ENCODE results near the gene MARK1. TPM values are rescaled to one million over a fixed set of nuclear protein-coding genes. Genes with fewer than 3 reads are reported as not detected.

The MARK1 gene
- total and polyA plus RNA-seq, 2 of the 13 experiments (the other 11 are each of a cell fraction or from before 2014, with no cell fraction given) = not detected

DNA sequence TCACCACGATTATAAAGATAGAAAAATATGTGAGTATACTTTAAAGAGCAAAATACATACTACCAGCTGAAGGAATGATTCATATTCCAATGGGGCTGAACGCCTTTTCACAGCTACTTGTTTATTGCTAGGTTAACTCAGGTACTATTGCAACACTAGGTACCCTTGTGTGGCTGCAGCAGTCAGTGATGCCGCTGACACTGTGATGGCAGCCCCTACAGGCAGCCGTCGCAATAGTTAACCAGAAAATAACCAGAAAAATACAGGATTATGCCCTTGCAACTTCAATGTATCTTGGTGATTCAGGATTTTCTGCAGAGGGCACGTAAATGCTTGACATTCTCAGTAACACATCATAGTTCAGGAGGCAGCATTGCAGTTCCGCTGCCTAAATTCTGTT is 1.6 kb upstream of the MARK1 start:
- POLR2A ChIA-PET = no interaction called here
- Histone ChIP-seq H2AFZ (ENCODE audit: low read length) (no peak overlapping the region), H4K20me1 (ENCODE audit: insufficient read depth, low read length) (no peaks in the 10 kb centered on the region), H3K79me2 (ENCODE audit: insufficient read depth, low read length) (no peaks in the 10 kb centered on the region), H3K27me3 (ENCODE audit: control insufficient read depth in 1 of 2, insufficient read depth in 2 of 2, low read length in 2 of 2) (peaks cover 5 to 39% of the 10 kb centered on the region in 2 experiments; a peak in 4 of 5 replicates), H3K9ac (ENCODE audit: insufficient read depth, low read depth, low read length) (no peak overlapping the region), H3K4me3 (replicated peaks in 1 of 3; ENCODE audit: insufficient read depth in 1 of 3, low read depth in 2 of 3, low read length in 3 of 3) (no peak overlapping the region), H3K27ac (ENCODE audit: extremely low read length, insufficient read depth, low read length) (no peak overlapping the region), H3K36me3 (replicated peaks in 1 of 2; ENCODE audit: control insufficient read depth in 1 of 2, insufficient read depth in 2 of 2, low read length in 2 of 2) (no peaks in the 10 kb centered on the region), H3K4me1 (ENCODE audit: insufficient read depth, low read length) (peaks cover 7% of the 10 kb centered on the region), H3K4me2 (ENCODE audit: low read depth, low read length) (no peak overlapping the region), H3K9me3 (ENCODE audit: low read length) (no peaks in the 10 kb centered on the region)
- ATAC-seq (peak; percentile 68), FAIRE-seq (no peak), DNase-seq (ENCODE audit: low spot score) (peak; percentile 10)
- peak; percentile 36; the same call in 1 of the 2 replicates for TF ChIP-seq CEBPG (CRISPR knock-in tag; IDR thresholded peaks at IDR 0.05)
- no peak for TF ChIP-seq ZNF33A (CRISPR knock-in tag; IDR thresholded peaks at IDR 0.05; ENCODE audit: borderline replicate concordance)
- peak; percentile 59; the same call in 1 of the 2 replicates for TF ChIP-seq CEBPB (IDR thresholded peaks at IDR 0.05; ENCODE audit: borderline replicate concordance, low read depth, low read length)
- TF ChIP-seq ZNF143 (CRISPR knock-in tag; IDR thresholded peaks at IDR 0.05) = no peak
- TF ChIP-seq NAIF1 (CRISPR knock-in tag; IDR thresholded peaks at IDR 0.05; ENCODE audit: borderline replicate concordance) = no peak
- TF ChIP-seq ZNF274 (CRISPR knock-in tag; IDR thresholded peaks at IDR 0.05) = no peak
- no peak for TF ChIP-seq YEATS4 (CRISPR knock-in tag; IDR thresholded peaks at IDR 0.05; ENCODE audit: borderline replicate concordance)
- TF ChIP-seq SIN3B (IDR thresholded peaks at IDR 0.05; ENCODE audit: low read length) = no peak
- WGBS (ENCODE audit: low lambda C conversion rate) = 25% methylated on average over 6 of the region's 7 CpGs
- CTCF ChIA-PET (ENCODE audit: low intra/inter-chr PET ratio, low total read pairs) = no interaction called here
- in situ Hi-C loops (cut with HindIII; ENCODE audit: extremely low pct_ligation_motif_present, low pct_unique_long_range_greater_than_20kb) (loop anchor here (25.0 kb wide), 1 partner anchor 261 kb away; the partner anchor contains the start of gene MTARC1), intact Hi-C loops (cut with micrococcal nuclease; ENCODE audit: unreplicated experiment) (loop anchor here (5.0 kb wide), 1 partner anchor 309 kb away; no protein-coding TSS in a partner anchor)
- no TSS peak for BruUV-seq (replicated peaks)

DNA sequence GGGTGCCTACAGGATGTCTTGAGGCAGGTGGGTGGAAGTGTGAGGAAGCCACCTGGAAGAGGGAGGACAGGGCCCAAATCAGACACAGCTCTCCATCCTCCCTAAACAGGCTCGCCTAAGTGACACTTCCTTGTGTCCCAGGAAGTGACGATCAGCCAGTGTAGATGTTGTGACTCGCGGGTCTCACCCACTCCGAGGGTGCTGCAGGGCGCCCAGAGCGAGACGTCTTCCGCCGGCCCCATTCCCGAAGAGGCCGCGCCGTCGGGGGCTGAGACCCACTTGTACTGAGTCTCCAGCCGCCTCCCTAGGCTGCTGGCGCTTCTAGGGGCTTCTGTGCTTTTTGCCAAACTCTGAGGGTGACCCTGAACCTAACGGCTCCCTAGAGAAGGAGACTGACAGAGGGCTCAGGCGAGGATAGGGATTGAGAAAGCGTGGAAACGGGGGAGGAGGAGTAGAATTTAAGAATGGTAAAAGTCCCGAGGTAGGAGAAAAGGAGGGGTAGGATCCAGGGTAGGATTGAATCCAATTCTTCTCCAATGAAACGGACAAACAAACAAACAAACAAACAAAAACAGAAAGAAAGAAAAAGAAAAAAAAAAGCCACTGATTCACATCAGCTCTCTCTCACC is 543 bp upstream of the MARK1 start:
- no peaks in the 10 kb centered on the region for H3K9me3 ChIP-seq (ENCODE audit: low read length)
- no peak overlapping the region for H3K27ac ChIP-seq (ENCODE audit: extremely low read length, insufficient read depth, low read length)
- peak overlapping the region in 1 of 3 experiments; percentile 69; a peak in 3 of 6 replicates for H3K4me3 ChIP-seq (replicated peaks in 1 of 3; ENCODE audit: insufficient read depth in 1 of 3, low read depth in 2 of 3, low read length in 3 of 3)
- in situ Hi-C loops (cut with HindIII; ENCODE audit: extremely low pct_ligation_motif_present, low pct_unique_long_range_greater_than_20kb) = loop anchor here (25.0 kb wide), 1 partner anchor 260 kb away; the partner anchor contains the start of gene MTARC1
- intact Hi-C loops (cut with micrococcal nuclease; ENCODE audit: unreplicated experiment) = loop anchor here (5.0 kb wide), 1 partner anchor 310 kb away; no protein-coding TSS in a partner anchor
- no peaks in the 10 kb centered on the region for H3K79me2 ChIP-seq (ENCODE audit: insufficient read depth, low read length)
- BruUV-seq (replicated peaks) = no TSS peak
- CTCF ChIA-PET (ENCODE audit: low intra/inter-chr PET ratio, low total read pairs) = no interaction called here
- no peak overlapping the region for H3K9ac ChIP-seq (ENCODE audit: insufficient read depth, low read depth, low read length)
- no peaks in the 10 kb centered on the region for H3K36me3 ChIP-seq (replicated peaks in 1 of 2; ENCODE audit: control insufficient read depth in 1 of 2, insufficient read depth in 2 of 2, low read length in 2 of 2)
- H3K27me3 ChIP-seq (ENCODE audit: control insufficient read depth in 1 of 2, insufficient read depth in 2 of 2, low read length in 2 of 2) = peaks cover 5 to 39% of the 10 kb centered on the region in 2 experiments; a peak in 4 of 5 replicates
- H4K20me1 ChIP-seq (ENCODE audit: insufficient read depth, low read length) = no peaks in the 10 kb centered on the region
- H3K4me2 ChIP-seq (ENCODE audit: low read depth, low read length) = peak overlapping the region; percentile 83
- 41% methylated on average over 20 of the region's 23 CpGs for WGBS (ENCODE audit: low lambda C conversion rate)
- ATAC-seq (no peak), FAIRE-seq (no peak), DNase-seq (ENCODE audit: low spot score) (no peak)
- no peak overlapping the region for H2AFZ ChIP-seq (ENCODE audit: low read length)
- TF ChIP-seq, protein P1, sequence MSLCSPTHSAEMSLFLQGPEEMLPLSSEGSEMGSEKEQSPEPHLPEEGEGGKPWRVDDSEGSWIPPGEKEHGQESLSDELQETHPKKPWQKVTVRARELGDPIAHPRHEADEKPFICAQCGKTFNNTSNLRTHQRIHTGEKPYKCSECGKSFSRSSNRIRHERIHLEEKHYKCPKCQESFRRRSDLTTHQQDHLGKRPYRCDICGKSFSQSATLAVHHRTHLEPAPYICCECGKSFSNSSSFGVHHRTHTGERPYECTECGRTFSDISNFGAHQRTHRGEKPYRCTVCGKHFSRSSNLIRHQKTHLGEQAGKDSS (CRISPR knock-in tag; IDR thresholded peaks at IDR 0.05; ENCODE audit: borderline replicate concordance, low read depth) = no peak
- TF ChIP-seq ZNF263 (CRISPR knock-in tag; IDR thresholded peaks at IDR 0.05) (peak; percentile 62), ZNF644 (CRISPR knock-in tag; IDR thresholded peaks at IDR 0.05; ENCODE audit: low read depth) (no peak), SNAPC2 (CRISPR knock-in tag; IDR thresholded peaks at IDR 0.05) (no peak), GABPB1 (CRISPR knock-in tag; IDR thresholded peaks at IDR 0.05) (peak; percentile 17; the same call in 1 of the 2 replicates), ELF1 (CRISPR knock-in tag; IDR thresholded peaks at IDR 0.05) (no peak)
- TF ChIP-seq, protein P2, sequence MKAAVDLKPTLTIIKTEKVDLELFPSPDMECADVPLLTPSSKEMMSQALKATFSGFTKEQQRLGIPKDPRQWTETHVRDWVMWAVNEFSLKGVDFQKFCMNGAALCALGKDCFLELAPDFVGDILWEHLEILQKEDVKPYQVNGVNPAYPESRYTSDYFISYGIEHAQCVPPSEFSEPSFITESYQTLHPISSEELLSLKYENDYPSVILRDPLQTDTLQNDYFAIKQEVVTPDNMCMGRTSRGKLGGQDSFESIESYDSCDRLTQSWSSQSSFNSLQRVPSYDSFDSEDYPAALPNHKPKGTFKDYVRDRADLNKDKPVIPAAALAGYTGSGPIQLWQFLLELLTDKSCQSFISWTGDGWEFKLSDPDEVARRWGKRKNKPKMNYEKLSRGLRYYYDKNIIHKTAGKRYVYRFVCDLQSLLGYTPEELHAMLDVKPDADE (CRISPR knock-in tag; IDR thresholded peaks at IDR 0.05) = no peak
- peaks cover 7% of the 10 kb centered on the region for H3K4me1 ChIP-seq (ENCODE audit: insufficient read depth, low read length)
- POLR2A ChIA-PET = no interaction called here
